Superior temporal gyrus (tissue), 1 donor: ENCODE results near the gene USP5.
A peak's percentile ranks its signal among the peaks of the same experiment; 100 is the strongest.

Experiments used
- DNase-seq: peaks from one replicate; pipeline ENCODE4 v3.0.0-alpha.2; 2016; ENCODE audit errors: extremely low spot score

The USP5 gene

DNA sequence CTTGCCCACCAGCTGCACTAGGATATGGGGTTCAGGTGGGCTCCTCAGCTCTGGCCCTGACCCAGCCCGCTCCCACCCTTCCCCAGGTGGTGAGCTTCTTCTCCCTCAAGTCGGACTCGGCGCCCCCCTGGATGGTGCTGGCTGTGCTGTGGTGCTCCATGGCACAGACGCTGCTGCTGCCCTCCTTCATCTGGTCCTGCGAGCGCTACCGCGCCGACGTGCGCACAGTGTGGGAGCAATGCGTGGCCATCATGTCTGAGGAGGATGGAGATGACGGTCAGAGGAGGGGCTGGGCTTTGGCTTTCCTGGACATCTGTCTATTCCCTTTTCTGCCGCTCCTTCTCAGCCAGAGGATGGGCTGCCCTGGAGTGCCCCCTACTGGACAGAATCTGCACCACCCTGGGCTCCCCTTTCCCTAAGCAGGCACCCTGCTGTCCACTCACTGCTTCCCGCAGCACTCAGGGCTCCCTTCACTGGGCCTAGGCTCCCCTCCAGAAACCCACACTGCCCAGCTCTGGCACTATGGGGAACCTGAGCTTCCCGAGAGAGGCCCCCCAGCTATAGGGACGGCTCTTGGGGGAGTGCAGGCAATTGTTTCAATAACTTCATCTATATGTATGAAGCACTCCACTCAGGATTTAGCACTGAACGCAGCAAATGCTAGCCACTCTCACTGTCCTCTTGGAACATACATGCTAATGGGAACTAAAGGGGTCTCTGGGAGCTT, 26.4 kb upstream of the USP5 start:
- peak; percentile 92 for DNase-seq

DNA sequence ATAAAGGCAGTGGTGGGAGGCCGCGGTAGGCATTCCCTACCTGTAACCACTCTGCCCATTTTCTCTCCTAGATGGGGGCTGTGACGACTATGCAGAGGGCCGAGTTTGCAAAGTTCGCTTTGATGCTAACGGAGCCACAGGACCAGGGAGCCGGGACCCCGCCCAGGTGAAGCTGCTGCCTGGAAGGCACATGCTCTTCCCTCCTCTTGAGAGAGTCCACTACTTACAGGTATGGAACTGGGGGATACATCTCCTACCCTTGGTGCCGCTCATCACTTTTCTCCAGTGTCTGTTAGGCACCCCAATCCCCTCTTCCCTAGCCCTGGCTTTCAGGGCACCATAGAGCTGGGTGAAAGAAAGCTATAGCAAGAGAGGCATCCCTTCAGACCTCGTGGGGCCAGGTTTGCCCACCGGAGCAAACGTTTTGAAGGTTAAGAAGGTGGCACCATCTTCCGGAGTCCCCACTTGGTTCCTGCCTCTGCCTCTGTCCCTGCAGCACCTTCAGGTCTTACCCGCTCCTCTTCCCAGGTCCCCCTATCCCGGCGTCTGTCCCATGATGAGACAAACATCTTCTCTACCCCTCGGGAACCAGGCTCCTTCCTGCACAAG, 25.7 kb upstream of the USP5 start:
- no peak for DNase-seq

DNA sequence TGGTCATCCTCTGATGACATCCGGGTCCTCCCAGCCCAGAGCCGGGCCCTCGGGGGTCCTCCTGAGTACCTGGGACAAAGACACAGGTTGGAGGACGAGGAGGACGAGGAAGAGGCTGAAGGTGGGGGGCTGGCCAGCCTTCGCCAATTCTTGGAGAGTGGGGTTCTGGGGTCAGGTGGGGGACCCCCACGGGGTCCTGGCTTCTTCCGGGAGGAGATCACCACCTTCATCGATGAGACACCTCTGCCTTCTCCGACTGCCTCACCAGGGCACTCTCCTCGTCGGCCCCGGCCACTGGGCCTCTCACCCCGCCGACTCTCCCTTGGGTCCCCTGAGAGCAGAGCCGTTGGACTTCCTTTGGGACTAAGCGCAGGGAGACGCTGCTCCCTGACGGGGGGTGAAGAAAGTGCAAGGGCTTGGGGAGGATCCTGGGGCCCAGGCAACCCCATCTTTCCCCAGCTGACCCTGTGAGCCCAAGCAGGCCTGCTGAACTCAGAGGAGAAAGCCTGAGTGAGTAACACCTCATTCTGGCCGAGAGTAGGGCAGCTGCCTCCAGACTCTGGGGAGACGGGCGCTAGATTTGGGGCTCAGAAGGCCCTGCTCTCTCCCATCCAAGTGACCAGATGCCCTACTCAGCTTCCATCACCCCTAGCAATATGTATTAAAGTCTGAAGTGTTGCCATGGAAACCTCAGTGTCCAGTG, 25.1 kb upstream of the USP5 start:
- no peak for DNase-seq

DNA sequence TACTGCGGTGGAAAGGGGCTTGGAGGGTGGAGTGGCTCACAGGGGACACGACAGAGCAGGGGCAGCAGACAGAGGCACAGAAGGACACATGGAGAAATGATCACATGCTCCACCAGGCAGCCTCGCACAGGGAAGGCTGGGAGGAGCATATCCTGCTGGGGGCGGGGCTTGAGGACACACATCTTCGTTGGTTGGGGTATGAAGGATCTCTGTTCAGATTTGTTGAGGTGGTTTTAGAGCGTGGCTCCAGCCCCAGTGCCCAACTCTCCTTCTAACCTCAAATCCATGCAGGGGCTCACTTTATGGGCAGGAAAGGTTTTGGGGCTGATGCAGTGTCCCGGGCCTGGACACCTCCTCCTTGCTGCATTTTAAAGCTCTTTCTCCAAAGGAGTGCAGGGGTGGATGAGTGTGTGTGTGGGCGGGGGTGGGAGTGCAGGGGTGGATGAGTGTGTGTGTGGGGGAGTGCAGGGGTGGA, 24.5 kb upstream of the USP5 start:
- DNase-seq: peak; percentile 77

DNA sequence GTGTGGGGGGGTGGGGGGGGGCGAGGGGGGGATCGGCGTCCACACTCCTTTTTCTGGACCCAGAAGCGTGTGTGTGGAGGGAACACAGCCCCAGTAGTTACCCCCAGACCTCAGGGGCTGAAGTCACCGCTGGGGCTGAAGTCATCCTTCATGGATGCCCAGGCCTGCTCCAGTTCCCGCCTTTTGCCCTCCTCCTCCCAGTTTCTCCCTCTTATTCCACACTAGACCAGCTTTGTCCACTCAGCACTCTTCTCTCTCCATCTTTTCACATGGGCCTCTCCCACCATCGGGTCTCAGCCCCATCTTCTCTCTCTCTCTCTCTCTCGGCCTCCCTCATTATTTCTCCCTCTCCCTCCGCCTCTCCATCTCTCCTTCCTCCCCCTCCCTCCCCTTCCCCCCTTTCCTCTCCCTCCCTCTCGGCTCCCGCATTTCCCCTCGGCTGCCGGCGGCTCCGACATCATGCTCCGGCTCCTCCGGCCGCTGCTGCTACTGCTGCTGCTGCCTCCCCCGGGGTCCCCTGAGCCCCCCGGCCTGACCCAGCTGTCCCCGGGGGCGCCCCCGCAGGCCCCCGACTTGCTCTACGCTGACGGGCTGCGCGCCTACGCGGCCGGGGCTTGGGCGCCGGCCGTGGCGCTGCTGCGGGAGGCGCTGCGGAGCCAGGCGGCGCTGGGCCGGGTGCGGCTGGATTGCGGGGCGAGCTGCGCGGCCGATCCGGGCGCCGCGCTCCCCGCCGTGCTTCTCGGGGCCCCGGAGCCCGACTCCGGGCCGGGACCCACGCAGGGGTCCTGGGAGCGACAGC, 23.8 kb upstream of the USP5 start, which contains the start of gene P3H3:
Gene P3H3, plus strand, starts transcription at position 426 of the 799 bp plus-strand sequence. Its CDS starts 34 bp downstream, at position 460.
- peak; percentile 21 for DNase-seq

DNA sequence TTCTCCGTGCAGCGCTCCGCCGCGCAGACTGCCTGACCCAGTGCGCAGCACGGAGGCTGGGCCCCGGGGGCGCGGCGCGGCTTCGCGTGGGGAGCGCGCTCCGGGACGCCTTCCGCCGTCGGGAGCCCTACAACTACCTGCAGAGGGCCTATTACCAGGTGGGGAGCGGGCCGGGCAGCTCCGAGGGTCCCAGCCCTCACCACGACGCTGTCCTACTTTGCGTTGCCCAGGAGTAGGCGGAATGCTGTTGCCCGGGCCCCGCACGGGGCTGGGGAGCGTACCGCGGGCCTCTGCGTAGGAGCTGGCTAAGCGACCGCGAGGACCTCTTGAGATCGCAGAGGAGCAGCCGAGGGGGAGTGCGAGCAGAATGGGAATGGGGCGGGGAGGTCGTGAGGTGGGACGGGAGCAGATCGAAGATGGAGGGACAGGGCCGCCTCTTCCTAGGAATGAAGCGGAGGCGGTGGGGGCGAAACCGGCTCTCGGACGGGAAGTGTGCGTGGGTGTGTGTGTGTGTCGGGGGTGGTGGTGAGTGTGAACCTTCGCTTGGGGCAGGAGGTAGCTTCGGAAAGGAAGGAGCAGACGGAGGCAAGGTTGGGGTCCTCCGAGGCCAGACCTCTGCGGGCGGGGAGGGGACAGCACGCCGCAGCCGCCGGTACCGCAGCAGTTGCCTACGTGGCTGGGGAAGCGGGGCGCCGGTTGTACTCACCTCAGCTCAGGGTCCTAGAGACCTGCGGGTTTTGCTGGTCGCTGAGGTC, 23.0 kb upstream of the USP5 start:
- DNase-seq: peak; percentile 17

DNA sequence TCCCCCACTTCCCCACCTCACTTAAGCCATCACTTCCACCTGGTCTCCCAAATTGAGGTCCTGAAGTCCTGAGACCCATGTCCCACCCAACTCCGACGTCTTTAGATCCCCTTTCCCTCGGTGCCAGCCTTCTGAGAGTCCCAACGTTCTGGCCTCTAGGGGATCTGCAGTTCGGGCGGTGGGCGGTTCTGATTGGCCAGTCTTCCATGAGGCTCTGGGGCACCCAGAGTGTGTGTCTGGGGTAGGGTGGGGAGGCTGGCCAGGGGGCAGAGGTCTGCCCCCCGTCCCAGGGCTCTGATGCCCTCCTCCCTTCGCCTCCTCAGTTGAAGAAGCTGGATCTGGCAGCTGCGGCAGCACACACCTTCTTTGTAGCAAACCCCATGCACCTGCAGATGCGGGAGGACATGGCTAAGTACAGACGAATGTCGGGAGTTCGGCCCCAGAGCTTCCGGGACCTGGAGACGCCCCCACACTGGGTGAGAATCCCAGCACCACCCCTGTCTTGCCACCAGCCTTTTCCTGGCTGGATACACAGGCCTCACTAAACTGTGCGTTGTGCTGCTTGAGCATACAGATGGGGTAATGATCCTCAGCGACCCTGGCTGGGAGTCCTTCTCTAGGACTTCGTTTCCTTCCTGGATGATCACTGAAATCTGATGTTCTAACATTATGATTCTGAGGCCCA, 22.3 kb upstream of the USP5 start:
- DNase-seq: no peak

DNA sequence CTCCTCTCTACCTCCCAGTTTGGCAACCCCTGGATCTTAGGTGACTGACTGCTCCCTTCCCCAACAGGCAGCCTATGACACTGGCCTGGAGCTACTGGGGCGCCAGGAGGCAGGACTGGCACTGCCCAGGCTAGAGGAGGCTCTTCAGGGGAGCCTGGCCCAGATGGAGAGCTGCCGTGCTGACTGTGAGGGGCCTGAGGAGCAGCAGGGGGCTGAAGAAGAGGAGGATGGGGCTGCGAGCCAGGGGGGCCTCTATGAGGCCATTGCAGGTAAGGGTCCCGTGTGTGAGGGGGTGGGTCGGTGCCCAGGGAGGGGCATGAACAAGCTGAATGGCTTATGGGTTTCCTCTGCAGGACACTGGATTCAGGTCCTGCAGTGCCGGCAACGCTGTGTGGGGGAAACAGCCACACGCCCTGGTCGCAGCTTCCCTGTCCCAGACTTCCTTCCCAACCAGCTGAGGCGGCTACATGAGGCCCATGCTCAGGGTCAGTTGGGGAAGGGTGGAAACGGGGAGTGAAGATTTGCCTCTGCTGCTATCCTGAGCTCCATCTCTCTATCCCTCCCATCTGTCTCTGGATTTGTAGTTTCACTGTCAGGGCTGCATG, 21.6 kb upstream of the USP5 start:
- no peak for DNase-seq

DNA sequence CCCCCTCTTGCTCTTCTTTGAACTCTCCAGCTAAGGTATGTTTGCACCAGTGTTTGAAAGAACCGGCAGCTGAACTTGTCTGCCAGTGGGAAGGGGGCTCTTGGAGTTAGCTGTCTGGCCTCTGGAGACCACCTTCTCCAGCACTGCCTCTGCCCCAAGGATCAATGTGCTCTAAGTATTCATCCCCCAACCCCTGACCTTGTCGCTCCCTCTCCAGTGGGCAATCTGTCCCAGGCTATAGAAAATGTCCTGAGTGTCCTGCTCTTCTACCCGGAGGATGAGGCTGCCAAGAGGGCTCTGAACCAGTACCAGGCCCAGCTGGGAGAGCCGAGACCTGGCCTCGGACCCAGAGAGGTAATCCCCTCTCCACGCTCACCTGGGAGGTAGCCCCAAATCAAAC, 21.0 kb upstream of the USP5 start:
- DNase-seq: no peak

DNA sequence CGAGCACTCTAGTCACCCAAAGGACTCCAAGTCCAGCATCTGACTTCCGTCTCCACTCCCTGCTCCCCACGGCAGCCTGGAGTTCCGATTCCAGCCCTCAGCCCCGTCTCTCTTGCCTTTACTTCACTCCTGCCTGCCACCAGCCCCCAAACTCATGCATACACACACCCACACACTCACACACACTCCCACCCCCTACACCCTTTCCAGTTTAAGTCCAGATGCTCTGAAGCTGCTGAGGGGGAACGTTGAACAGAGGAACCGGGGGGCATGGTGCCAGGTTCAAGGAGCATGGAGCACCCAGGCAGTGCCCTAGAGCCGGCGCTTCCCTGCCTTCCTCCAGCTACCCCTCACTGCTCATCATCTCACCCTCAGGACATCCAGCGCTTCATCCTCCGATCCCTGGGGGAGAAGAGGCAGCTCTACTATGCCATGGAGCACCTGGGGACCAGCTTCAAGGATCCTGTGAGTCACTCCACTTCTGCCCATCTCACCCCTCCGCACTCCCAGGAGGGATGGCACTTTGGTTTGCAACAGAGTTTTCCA, 20.4 kb upstream of the USP5 start:
- DNase-seq: no peak

DNA sequence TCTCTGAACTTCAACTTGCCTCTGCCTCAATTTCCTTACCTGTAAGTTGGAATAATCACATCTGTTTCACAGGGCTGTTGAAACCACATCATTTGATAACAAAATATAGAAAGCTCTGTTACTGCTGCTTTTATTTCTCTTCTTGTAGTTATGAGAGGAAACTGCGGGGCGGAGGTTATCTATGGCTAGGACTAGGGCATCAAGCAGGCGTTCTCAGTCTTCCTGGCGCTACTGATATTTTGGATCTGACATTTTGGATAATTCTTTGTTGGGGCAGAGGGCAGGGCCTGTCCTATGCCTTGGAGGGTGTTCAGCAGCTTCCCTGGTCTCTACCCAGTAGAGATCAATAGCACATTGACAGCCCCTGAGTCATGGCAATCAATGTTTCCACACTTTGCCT, 19.8 kb upstream of the USP5 start:
- no peak for DNase-seq

DNA sequence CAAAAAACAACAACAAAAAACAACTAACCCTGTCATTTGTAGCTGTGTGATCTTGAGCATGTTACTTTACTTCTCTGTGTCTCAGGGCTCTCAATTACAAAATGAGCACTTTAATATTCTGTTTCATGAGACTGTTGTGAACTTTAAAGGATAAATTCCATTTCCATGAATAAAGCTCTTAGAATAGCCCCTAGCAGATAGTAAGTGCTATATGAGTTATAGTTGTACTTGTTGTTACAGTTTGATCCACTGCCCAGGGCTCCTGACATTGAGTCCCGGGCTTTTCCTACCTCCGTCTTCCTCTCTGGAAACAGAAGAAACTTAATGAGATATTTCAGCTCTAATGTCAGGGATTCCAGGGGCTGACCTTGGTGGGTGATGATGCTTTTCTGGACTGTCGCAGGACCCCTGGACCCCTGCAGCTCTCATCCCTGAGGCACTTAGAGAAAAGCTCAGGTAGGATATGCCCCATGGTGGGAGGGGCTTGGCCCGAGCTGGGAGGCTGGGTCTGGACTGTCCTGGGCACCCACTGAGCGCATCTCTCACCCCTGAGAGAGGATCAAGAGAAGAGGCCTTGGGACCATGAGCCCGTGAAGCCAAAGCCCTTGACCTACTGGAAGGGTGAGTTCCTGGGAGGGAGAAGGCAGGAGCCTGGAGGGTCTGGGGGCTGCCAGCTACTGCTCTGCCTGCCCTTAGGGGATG, 18.6 kb upstream of the USP5 start:
- DNase-seq: no peak

DNA sequence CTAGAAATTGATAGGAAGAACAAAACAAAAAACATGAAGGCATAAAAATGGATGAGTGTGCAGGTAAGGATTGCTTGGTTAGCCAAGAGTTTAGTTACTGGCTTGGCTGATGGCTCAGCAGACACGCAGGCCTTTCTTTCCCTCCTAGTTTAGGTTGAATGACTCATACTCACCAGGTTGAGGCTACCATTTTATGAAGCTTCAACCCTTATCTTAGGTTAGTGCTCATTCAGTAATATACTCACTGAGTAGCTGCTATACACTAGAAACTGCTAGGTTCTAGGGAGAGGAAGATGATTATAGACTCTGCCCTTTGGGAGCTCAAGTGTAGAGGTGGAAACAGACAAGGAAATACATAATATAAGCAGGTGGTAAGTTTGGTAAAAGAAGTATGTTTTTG, 17.7 kb upstream of the USP5 start:
- no peak for DNase-seq

DNA sequence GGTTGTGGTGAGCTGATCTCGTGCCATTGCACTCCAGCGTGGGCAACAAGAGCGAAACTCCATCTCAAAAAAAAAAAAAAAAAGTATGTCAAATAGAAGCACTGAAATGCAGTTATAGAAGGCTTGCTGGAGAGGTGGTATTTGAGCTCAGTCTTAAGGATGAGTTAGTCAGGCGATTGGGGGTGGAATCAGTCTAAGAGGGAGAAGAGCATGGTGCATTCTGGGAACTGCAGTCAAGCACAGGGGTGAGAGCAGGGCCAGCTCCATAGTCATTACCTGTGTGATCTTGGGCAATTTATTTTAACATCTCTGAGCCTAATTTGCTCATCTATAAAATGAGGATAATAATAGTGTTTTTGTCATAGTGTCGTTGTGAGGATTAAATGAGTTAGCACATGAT, 17.1 kb upstream of the USP5 start:
- no peak for DNase-seq

DNA sequence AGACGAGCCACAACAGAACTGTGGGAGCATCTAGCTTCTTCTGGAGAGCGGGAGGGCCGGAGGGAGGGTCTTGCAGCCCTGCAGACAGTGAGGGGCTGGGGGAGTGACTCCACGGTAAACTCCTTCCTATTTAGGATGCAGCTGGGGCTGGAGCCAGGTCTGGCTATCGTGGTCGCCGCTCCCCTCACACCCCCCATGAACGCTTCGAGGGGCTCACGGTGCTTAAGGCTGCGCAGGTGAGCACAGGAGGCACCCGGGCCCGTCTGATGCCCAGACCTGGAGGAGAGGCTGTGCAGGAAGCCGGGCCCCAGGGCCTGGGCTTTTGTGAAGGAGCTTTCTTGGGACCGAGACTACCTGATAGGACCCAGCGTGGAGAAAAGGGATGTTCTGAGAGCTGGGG, 15.1 kb upstream of the USP5 start:
- DNase-seq: no peak

DNA sequence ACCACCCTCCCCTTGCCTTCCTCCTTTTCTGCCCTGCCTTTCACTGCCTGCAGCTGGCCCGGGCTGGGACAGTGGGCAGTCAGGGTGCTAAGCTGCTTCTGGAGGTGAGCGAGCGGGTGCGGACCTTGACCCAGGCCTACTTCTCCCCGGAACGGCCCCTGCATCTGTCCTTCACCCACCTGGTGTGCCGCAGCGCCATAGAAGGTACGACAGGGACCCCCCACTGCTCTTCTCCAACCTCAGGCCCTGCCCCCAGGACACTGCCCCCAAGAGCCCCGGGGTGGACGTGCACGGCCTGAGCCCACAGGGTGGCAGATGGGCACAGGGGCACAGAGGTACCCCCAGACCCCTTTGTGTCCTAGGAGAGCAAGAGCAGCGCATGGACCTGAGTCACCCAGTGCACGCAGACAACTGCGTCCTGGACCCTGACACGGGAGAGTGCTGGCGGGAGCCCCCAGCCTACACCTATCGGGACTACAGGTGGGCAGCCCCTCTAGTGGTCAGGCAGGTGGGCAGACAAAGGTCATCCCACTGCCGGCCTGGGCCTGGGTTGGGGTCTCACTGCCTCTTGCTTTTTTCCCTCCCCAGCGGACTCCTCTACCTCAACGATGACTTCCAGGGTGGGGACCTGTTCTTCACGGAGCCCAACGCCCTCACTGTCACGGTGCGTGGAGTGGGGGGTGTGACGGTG, 14.4 kb upstream of the USP5 start:
- no peak for DNase-seq

DNA sequence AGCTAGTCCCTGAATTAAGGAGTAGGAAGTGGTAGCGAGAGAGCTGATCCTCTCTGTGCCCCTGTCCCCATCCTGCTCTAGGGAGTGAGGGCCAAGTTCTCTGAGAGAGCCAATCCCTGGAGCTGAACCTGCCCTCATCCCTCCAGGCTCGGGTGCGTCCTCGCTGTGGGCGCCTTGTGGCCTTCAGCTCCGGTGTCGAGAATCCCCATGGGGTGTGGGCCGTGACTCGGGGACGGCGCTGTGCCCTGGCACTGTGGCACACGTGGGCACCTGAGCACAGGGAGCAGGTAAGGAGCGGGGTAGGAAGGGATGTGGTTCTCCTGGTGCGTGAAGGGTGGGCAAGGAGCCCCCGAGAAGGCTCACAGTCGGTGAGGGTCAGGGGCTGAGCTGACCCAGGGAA, 13.1 kb upstream of the USP5 start:
- no peak for DNase-seq

DNA sequence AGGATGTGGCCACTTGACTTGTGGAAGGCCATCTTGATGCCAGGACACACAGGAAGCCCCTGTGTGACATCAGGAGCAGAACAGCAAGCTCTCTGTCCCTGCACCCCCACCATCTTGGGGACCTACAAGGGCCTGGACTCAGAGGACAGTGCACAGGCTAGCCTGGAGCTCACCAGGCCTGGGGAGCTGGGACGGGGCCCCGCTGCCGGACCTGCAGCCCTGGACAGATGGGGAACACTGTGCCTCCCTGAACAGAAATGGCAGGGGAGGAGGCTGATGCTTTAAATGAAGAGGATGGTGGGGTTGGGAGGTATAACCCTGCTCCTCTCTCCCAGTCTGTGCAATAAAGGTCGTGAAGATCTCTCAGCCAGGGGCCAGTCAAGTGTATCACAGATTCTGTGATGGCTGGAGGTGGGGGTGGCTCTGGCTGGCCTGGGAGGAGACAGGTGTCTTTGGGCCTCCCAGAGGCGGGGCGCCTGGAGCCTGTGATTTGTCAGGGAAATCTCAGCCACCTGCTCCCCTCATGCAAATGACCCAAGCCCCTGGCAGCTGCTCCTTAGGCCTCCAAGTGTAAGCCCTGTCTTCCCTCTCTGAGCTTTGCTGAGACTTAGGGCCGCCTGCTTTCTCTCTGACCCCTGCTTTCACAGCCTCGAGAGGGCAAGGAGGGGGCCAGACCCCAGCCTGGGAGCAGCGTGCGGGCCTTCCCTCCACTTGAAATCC, 12.3 kb upstream of the USP5 start:
- DNase-seq: no peak
